DND-41 (cell line): ENCODE data around the gene RFX2.

Source experiments
- EZH2 ChIP-seq: IDR thresholded peaks from 3 replicates; pipeline ENCODE4 v1.6.1; 2012; ENCODE audit warnings: borderline replicate concordance, low read depth, mild to moderate bottlenecking, moderate library complexity, low read length, inconsistent platforms; ENCODE audit not compliant: severe bottlenecking
- TF ChIP-seq, protein P1 (sequence below): IDR thresholded peaks from 2 replicates; pipeline ENCODE4 v1.5.1; 2012; ENCODE audit warnings: borderline replicate concordance, low read length, moderate library complexity, mild to moderate bottlenecking; ENCODE audit not compliant: poor library complexity, severe bottlenecking; ENCODE audit errors: extremely low read depth

DNA sequence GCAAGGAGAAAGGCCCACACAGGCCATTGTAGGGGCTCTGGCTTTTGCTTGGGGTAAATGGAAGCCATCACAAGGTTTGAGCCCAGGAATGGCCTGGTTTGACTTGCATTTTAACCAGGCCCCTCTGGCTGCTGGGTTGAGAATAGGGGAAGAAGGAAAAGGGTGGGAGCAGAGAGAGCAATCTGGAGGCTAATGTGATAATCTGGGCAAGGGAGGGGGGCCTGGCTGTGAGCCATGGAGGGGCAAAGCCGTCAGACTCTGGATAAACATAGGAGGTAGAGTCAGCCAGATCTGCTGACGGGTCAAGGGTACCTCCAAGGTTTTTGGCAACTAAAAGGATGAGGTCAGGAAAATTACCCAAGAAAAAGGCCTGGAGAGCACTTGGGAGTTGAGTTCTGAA is 41.6 kb downstream of the RFX2 start:
- TF ChIP-seq, protein P1, sequence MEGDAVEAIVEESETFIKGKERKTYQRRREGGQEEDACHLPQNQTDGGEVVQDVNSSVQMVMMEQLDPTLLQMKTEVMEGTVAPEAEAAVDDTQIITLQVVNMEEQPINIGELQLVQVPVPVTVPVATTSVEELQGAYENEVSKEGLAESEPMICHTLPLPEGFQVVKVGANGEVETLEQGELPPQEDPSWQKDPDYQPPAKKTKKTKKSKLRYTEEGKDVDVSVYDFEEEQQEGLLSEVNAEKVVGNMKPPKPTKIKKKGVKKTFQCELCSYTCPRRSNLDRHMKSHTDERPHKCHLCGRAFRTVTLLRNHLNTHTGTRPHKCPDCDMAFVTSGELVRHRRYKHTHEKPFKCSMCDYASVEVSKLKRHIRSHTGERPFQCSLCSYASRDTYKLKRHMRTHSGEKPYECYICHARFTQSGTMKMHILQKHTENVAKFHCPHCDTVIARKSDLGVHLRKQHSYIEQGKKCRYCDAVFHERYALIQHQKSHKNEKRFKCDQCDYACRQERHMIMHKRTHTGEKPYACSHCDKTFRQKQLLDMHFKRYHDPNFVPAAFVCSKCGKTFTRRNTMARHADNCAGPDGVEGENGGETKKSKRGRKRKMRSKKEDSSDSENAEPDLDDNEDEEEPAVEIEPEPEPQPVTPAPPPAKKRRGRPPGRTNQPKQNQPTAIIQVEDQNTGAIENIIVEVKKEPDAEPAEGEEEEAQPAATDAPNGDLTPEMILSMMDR: no peak
- no peak for TF ChIP-seq EZH2
